IMR-90 (cell line): ENCODE measurements around the gene MAP2K6. TPM values are rescaled to one million over a fixed set of nuclear protein-coding genes. Genes with fewer than 3 reads are reported as not detected.

Source experiments
- ATAC-seq: fragments of 200-7000 bp; cut with Tn5 transposase; 2 replicates; pipeline ENCODE4 v1.9.1; 2020; ENCODE audit warnings: low read depth, mild to moderate bottlenecking, moderate library complexity
- BruUV-seq: library from RNA; stranded (reverse); fragments of 400-500 nt; replicated peaks from 2 replicates; lab custom pipeline; 2021; lab: Mats Ljungman, UMichigan
- CTCF ChIA-PET: fragments of 300-600 bp; formaldehyde crosslinking; extraction: SDS; loops from one replicate; lab custom pipeline; 2021; ENCODE audit warnings: antibody characterized with exemption; lab: Yijun Ruan, JAX
- POLR2A ChIA-PET: fragments of 300-600 bp; sonication (Branson Sonifier 250); formaldehyde crosslinking; loops from one replicate; lab custom pipeline; 2022; ENCODE audit warnings: antibody characterized with exemption; ENCODE audit not compliant: unreplicated experiment; lab: Charles Lee
- DNase-seq: peaks from one replicate; pipeline ENCODE4 v3.0.0; 2013
- H2AFZ ChIP-seq: replicated peaks from 2 replicates; pipeline ENCODE3; 2013; ENCODE audit warnings: low read length, mild to moderate bottlenecking; ENCODE audit not compliant: poor library complexity
- H2AK5ac ChIP-seq: 2 replicates; pipeline ENCODE4 v1.6.1; 2013; ENCODE audit warnings: low read depth, low read length, inconsistent platforms
- H2AK9ac ChIP-seq: replicated peaks from 2 replicates; pipeline ENCODE3; 2013; ENCODE audit warnings: mild to moderate bottlenecking, low read depth, low read length, moderate library complexity; ENCODE audit not compliant: poor library complexity
- H2BK120ac ChIP-seq: 2 replicates; pipeline ENCODE4 v1.6.1; 2013; ENCODE audit warnings: low read depth, low read length, inconsistent platforms
- H2BK15ac ChIP-seq: 3 replicates; pipeline ENCODE4 v1.6.1; 2013; ENCODE audit warnings: low read depth, low read length, inconsistent platforms
- H2BK20ac ChIP-seq: 2 replicates; pipeline ENCODE4 v1.6.1; 2013; ENCODE audit warnings: low read depth, mild to moderate bottlenecking, inconsistent platforms, low read length, moderate library complexity
- H2BK5ac ChIP-seq: 2 replicates; pipeline ENCODE4 v1.6.1; 2013; ENCODE audit warnings: mild to moderate bottlenecking, low read depth, low read length, inconsistent platforms; ENCODE audit not compliant: poor library complexity, severe bottlenecking
- H3K14ac ChIP-seq: replicated peaks from 2 replicates; pipeline ENCODE4 v1.6.1; 2013; ENCODE audit warnings: low read depth, low read length, inconsistent platforms
- H3K18ac ChIP-seq: 2 replicates; pipeline ENCODE4 v1.6.1; 2013; ENCODE audit warnings: low read depth, low read length, control low read depth
- H3K23ac ChIP-seq: 2 replicates; pipeline ENCODE4 v1.6.1; 2013; ENCODE audit warnings: low read depth, low read length, inconsistent platforms
- H3K27ac ChIP-seq: 2 replicates; pipeline ENCODE4 v1.5.1; 2013; ENCODE audit warnings: mild to moderate bottlenecking, control low read depth, low read length; ENCODE audit not compliant: insufficient read depth
- H3K27me3 ChIP-seq: 2 replicates; pipeline ENCODE4 v1.6.1; 2013; ENCODE audit warnings: low read length; ENCODE audit not compliant: control insufficient read depth, insufficient read depth
- H3K36me3 ChIP-seq: 2 replicates; pipeline ENCODE4 v1.6.1; 2013; ENCODE audit warnings: low read length, mixed read lengths; ENCODE audit not compliant: control insufficient read depth, insufficient read depth
- H3K4ac ChIP-seq: 2 replicates; pipeline ENCODE4 v1.6.1; 2013; ENCODE audit warnings: low read depth, low read length, inconsistent platforms
- H3K4me1 ChIP-seq: 2 replicates; pipeline ENCODE4 v1.6.1; 2013; ENCODE audit warnings: low read length, mixed read lengths; ENCODE audit not compliant: control insufficient read depth, insufficient read depth
- H3K4me2 ChIP-seq: 2 replicates; pipeline ENCODE4 v1.6.1; 2013; ENCODE audit warnings: low read depth, mild to moderate bottlenecking, control low read depth, low read length, moderate library complexity
- H3K4me3 ChIP-seq: 2 replicates; pipeline ENCODE4 v1.5.1; 2013; ENCODE audit warnings: low read depth, mild to moderate bottlenecking, control low read depth, low read length, moderate library complexity; ENCODE audit not compliant: insufficient read depth
- H3K56ac ChIP-seq: 2 replicates; pipeline ENCODE4 v1.6.1; 2013; ENCODE audit warnings: low read length, inconsistent platforms; ENCODE audit not compliant: insufficient read depth; ENCODE audit errors: extremely low read depth
- H3K79me1 ChIP-seq, 2 experiments: 2 replicates each; pipeline ENCODE4 v1.6.1; 2013; ENCODE audit warnings: low read length in 2 of 2, inconsistent platforms in 1 of 2, low read depth in 1 of 2
- H3K9ac ChIP-seq: 2 replicates; pipeline ENCODE4 v1.6.1; 2013; ENCODE audit warnings: low read depth, low read length, control low read depth
- H3K9me1 ChIP-seq: 2 replicates; pipeline ENCODE4 v1.6.1; 2013; ENCODE audit warnings: low read length, inconsistent platforms; ENCODE audit not compliant: insufficient read depth
- H3K9me3 ChIP-seq: 2 replicates; pipeline ENCODE4 v1.6.1; 2013; ENCODE audit warnings: low read length; ENCODE audit not compliant: control insufficient read depth, insufficient read depth
- H4K20me1 ChIP-seq: 2 replicates; pipeline ENCODE4 v1.6.1; 2013; ENCODE audit warnings: low read length, inconsistent platforms; ENCODE audit not compliant: insufficient read depth
- H4K5ac ChIP-seq: 2 replicates; pipeline ENCODE4 v1.6.1; 2013; ENCODE audit warnings: mild to moderate bottlenecking, low read depth, low read length, control low read depth
- H4K8ac ChIP-seq, 2 experiments: 2 replicates each; pipeline ENCODE4 v1.6.1; 2013; ENCODE audit warnings: low read depth in 2 of 2, low read length in 2 of 2, control low read depth in 1 of 2, inconsistent platforms in 1 of 2
- H4K91ac ChIP-seq: 2 replicates; pipeline ENCODE4 v1.6.1; 2013; ENCODE audit warnings: low read depth, low read length, inconsistent platforms; ENCODE audit not compliant: insufficient read depth
- BHLHE40 ChIP-seq: fragments of 150-350 bp; IDR thresholded peaks from 2 replicates; pipeline ENCODE4 v1.6.1; 2016; ENCODE audit warnings: mild to moderate bottlenecking, low read depth, low read length
- CHD1 ChIP-seq: IDR thresholded peaks from 2 replicates; pipeline ENCODE4 v1.6.1; 2012; ENCODE audit warnings: low read depth, low read length, improper control_type of control experiment
- MXI1 ChIP-seq: IDR thresholded peaks from 2 replicates; pipeline ENCODE4 v1.6.1; 2012; ENCODE audit warnings: low read depth, mild to moderate bottlenecking, low read length, moderate library complexity, borderline replicate concordance
- NFE2L2 ChIP-seq: fragments of 150-350 bp; IDR thresholded peaks from 2 replicates; pipeline ENCODE4 v1.6.1; 2016; ENCODE audit warnings: low read depth, mild to moderate bottlenecking, low read length
- POLR2A ChIP-seq: IDR thresholded peaks from 2 replicates; pipeline ENCODE4 v1.6.1; 2012; ENCODE audit warnings: mild to moderate bottlenecking, low read depth, low read length
- RAD21 ChIP-seq: IDR thresholded peaks from 2 replicates; pipeline ENCODE4 v1.6.1; 2012; ENCODE audit warnings: low read length, improper control_type of control experiment
- whole genome bisulfite sequencing, 2 experiments: methylation state at CpG; one replicate each; pipeline versions ENCODE4 v1.1.5 to v1.1.7; 2013; ENCODE audit warnings: missing lambda C conversion rate in 2 of 2; ENCODE audit not compliant: insufficient read length in 1 of 2; ENCODE audit errors: extremely low coverage in 2 of 2; 5-methylcytosine and 5-hydroxymethylcytosine counted together
- dilution Hi-C: fragments of 300-500 bp; cut with HindIII; formaldehyde crosslinking; loops from one replicate; pipeline ENCODE4 v1.14.3; 2018; ENCODE audit warnings: low sequenced_read_pairs; ENCODE audit not compliant: unreplicated experiment
- in situ Hi-C: fragments of 300-500 bp; cut with MboI; formaldehyde crosslinking; loops from 3 replicates; pipeline ENCODE4 v1.14.3; 2019; ENCODE audit warnings: low sequenced_read_pairs, inconsistent platforms, mixed read lengths
- intact Hi-C: fragments of 100-400 bp; cut with micrococcal nuclease; formaldehyde crosslinking; loops from 2 replicates; pipeline ENCODE4 v1.10.0; 2022
- polyA plus RNA-seq, 3 experiments: library from polyadenylated mRNA; depleted of rRNA; stranded (reverse); fragments of >200 nt; gene quantifications; 2 replicates each; pipeline ENCODE4 v1.2.3, GENCODE V29; 2012; ENCODE audit warnings: low replicate concordance in 1 of 3
- total RNA-seq: library from RNA; depleted of rRNA; stranded (reverse); fragments of >200 nt; gene quantifications from 2 replicates; pipeline ENCODE4 v1.2.3, GENCODE V29; 2012
- TF ChIP-seq, protein P1 (sequence below): fragments of 150-350 bp; IDR thresholded peaks from 2 replicates; pipeline ENCODE4 v1.6.1; 2017; ENCODE audit warnings: mild to moderate bottlenecking, antibody characterized with exemption, low read length, low read depth
- TF ChIP-seq, protein P2 (sequence below): conservative IDR thresholded peaks from 2 replicates; pipeline ENCODE4 v1.5.1; 2012; ENCODE audit warnings: mild to moderate bottlenecking, low read depth, low read length, improper control_type of control experiment
- TF ChIP-seq, protein P3 (sequence below): fragments of 150-350 bp; IDR thresholded peaks from 2 replicates; pipeline ENCODE4 v1.6.1; 2016; ENCODE audit warnings: low read depth, mild to moderate bottlenecking, low read length, moderate library complexity, borderline replicate concordance

Gene MAP2K6
- total and polyA plus RNA-seq, 2 of the 4 experiments (the other 2 are of a cell fraction), result 2.4 to 5.7 TPM

DNA sequence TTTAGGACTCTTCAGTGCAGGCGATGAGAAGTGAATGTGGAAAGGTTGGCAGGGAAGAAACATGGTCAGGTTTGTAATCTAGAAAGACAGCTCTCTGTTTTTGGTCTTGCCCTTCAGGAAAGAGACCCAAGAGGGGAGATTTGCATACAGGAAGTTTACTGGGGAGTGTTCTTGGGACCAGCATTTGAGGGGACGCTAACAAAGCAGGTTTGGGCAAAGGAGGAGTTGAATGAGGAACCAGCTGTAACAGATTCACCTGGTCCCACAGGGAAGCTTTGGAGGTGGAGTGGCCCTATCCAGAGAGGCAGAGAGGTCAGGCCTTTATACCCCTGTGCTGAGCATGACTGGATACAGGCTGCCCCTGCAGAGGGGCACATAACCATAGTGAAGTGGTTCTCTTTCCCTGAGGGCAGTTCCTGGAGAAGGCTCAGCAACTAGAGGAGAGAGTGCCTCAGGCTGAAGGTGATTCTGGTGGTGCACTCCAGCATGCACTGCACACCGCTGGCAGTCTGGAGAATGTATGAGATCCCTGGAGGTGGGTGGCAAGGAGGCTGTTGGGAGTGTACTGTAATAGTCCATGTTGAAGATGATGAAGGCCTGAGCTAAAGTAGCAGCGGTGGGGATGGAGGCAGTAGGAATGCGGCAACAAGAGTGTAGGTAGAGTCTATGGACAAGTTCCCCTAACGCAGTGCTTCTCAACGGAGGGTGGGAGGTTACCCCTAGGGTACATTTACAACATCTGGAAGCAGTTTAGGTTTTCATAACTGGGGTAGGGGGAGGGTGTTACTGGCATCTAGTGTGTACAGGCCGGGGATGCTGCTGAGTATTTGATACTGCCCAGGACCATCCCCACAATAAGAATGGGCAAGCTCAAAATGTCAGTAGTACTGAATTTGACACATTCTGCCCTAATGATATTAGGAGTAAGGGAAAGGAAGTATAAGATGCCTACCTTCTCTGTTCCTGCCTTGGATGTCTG, 37.2 kb downstream of the MAP2K6 start (continued):
- TF ChIP-seq, protein P1, sequence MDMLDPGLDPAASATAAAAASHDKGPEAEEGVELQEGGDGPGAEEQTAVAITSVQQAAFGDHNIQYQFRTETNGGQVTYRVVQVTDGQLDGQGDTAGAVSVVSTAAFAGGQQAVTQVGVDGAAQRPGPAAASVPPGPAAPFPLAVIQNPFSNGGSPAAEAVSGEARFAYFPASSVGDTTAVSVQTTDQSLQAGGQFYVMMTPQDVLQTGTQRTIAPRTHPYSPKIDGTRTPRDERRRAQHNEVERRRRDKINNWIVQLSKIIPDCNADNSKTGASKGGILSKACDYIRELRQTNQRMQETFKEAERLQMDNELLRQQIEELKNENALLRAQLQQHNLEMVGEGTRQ, result no peak

DNA sequence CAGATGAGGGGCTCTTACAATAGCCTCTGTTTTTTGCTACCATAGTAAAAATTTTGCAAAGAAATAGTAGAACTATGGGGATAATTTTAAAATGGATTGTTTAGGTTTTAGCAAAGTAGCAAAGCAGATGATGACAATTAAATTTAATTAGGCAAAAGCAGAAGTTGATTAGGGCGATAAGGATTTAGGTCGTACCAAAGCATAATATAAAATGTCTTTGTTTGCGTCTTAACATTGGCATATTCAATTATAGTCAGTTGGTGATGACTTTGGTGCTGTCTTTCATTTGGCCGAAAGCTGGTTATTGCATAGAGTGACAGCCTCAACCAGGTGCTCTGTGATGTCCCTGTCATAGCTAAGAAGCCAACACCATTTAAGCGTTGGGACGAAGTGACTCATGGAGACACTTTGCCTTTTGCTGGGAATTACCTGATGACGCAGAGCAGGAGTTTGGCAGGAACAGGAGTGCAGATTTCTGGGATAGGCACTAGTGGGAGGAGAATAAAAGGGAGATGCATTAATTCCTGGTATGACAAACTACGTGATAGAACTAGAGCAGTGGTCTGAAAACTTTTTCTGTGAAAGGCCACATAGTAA, 38.3 kb downstream of the MAP2K6 start:
- Histone ChIP-seq H2AK9ac (no peak overlapping the region), H3K79me1 (no peaks in the 10 kb centered on the region), H3K18ac (no peak overlapping the region), H2BK20ac (no peak overlapping the region), H3K4me3 (no peak overlapping the region), H2AFZ (no peak overlapping the region), H4K20me1 (no peaks in the 10 kb centered on the region), H3K4me2 (no peak overlapping the region), H2AK5ac (no peak overlapping the region), H3K27ac (no peak overlapping the region), H3K9ac (no peak overlapping the region), H2BK5ac (no peak overlapping the region), H3K36me3 (no peaks in the 10 kb centered on the region), H3K9me1 (no peaks in the 10 kb centered on the region), H3K27me3 (no peaks in the 10 kb centered on the region), H4K5ac (no peak overlapping the region), H4K8ac (no peak overlapping the region), H3K4me1 (peaks cover 4% of the 10 kb centered on the region; the same call in 1 of the 2 replicates), H2BK15ac (no peak overlapping the region), H3K14ac (no peak overlapping the region), H2BK120ac (no peak overlapping the region), H3K4ac (no peak overlapping the region), H3K56ac (no peak overlapping the region), H3K23ac (no peak overlapping the region), H3K9me3 (no peaks in the 10 kb centered on the region), H4K91ac (no peak overlapping the region)
- ChIA-PET CTCF (no interaction called here), POLR2A (no interaction called here)
- DNase-seq (no peak), ATAC-seq (no peak)
- WGBS, 2 experiments, result 94% methylated on average over 4 of the region's 8 CpGs; no CpG with 5 or more reads in 1 of the 2 experiments
- BruUV-seq, result no TSS peak
- dilution Hi-C loops (no loop called here), intact Hi-C loops (loop anchor here (5.0 kb wide), 1 partner anchor 100 kb away; no protein-coding TSS in a partner anchor), in situ Hi-C loops (no loop called here)
- TF ChIP-seq BHLHE40 (no peak), NFE2L2 (no peak), MXI1 (no peak), POLR2A (no peak), CHD1 (no peak), RAD21 (no peak)
- TF ChIP-seq, protein P1, result no peak
- TF ChIP-seq, protein P2, sequence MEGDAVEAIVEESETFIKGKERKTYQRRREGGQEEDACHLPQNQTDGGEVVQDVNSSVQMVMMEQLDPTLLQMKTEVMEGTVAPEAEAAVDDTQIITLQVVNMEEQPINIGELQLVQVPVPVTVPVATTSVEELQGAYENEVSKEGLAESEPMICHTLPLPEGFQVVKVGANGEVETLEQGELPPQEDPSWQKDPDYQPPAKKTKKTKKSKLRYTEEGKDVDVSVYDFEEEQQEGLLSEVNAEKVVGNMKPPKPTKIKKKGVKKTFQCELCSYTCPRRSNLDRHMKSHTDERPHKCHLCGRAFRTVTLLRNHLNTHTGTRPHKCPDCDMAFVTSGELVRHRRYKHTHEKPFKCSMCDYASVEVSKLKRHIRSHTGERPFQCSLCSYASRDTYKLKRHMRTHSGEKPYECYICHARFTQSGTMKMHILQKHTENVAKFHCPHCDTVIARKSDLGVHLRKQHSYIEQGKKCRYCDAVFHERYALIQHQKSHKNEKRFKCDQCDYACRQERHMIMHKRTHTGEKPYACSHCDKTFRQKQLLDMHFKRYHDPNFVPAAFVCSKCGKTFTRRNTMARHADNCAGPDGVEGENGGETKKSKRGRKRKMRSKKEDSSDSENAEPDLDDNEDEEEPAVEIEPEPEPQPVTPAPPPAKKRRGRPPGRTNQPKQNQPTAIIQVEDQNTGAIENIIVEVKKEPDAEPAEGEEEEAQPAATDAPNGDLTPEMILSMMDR, result no peak
- TF ChIP-seq, protein P3, sequence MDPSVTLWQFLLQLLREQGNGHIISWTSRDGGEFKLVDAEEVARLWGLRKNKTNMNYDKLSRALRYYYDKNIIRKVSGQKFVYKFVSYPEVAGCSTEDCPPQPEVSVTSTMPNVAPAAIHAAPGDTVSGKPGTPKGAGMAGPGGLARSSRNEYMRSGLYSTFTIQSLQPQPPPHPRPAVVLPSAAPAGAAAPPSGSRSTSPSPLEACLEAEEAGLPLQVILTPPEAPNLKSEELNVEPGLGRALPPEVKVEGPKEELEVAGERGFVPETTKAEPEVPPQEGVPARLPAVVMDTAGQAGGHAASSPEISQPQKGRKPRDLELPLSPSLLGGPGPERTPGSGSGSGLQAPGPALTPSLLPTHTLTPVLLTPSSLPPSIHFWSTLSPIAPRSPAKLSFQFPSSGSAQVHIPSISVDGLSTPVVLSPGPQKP, result no peak
